CD4-positive, alpha-beta memory T cell (primary cell): Measurements from ENCODE around the gene UBXN1. TPM values are rescaled to one million over a fixed set of nuclear protein-coding genes. Genes with fewer than 3 reads are reported as not detected.
A peak's percentile ranks its signal among the peaks of the same experiment; 100 is the strongest.

Source experiments
- CTCF ChIA-PET: fragments of 350-600 bp; sonication (Branson Sonifier 250); formaldehyde crosslinking; loops from one replicate; lab custom pipeline; 2021; ENCODE audit warnings: inconsistent platforms; ENCODE audit not compliant: partially characterized antibody; lab: Charles Lee
- POLR2A ChIA-PET: fragments of 350-600 bp; sonication (Branson Sonifier 250); formaldehyde crosslinking; loops from one replicate; lab custom pipeline; 2021; ENCODE audit not compliant: partially characterized antibody; lab: Charles Lee
- DNase-seq, 5 donors: peaks; one replicate each; pipeline versions ENCODE4 v3.0.0 to v3.0.0-alpha.2; 2020 to 2022; ENCODE audit warnings: mixed read lengths in 1 of 5
- H3K27ac ChIP-seq: one replicate; pipeline ENCODE4 v1.7.0; 2013; ENCODE audit warnings: low read depth, low read length
- H3K27me3 ChIP-seq: 2 replicates; pipeline ENCODE4 v1.7.0; 2013; ENCODE audit warnings: mild to moderate bottlenecking, low read length, moderate library complexity; ENCODE audit not compliant: insufficient read depth
- H3K36me3 ChIP-seq: 2 replicates; pipeline ENCODE4 v1.7.0; 2013; ENCODE audit warnings: mild to moderate bottlenecking, low read length, moderate library complexity; ENCODE audit not compliant: insufficient read depth
- H3K4me1 ChIP-seq: 2 replicates; pipeline ENCODE4 v1.7.0; 2013; ENCODE audit warnings: mild to moderate bottlenecking, low read length, moderate library complexity; ENCODE audit not compliant: insufficient read depth
- H3K4me3 ChIP-seq, 2 donors: one replicate each; pipeline ENCODE4 v1.7.0; 2013; ENCODE audit warnings: low read length in 2 of 2, mild to moderate bottlenecking in 1 of 2
- H3K9me3 ChIP-seq, 2 donors: one replicate each; pipeline ENCODE4 v1.7.0; 2013; ENCODE audit warnings: low read length in 2 of 2, control low read depth in 1 of 2; ENCODE audit not compliant: control insufficient read depth in 1 of 2
- H3K27ac Mint-ChIP-seq, 7 donors: one replicate each; pipeline ENCODE4 v1.8.0; 2020 to 2021; ENCODE audit warnings: mixed read lengths in 7 of 7, mild to moderate bottlenecking in 6 of 7, inconsistent platforms in 3 of 7, moderate library complexity in 3 of 7
- H3K27me3 Mint-ChIP-seq, 2 donors: one replicate each; pipeline ENCODE4 v1.8.0; 2020 to 2021; ENCODE audit warnings: mixed read lengths in 2 of 2
- H3K36me3 Mint-ChIP-seq, 2 donors: one replicate each; pipeline ENCODE4 v1.8.0; 2020 to 2021; ENCODE audit warnings: mixed read lengths in 2 of 2, inconsistent platforms in 1 of 2, mild to moderate bottlenecking in 1 of 2
- H3K4me1 Mint-ChIP-seq, 4 donors: one replicate each; pipeline ENCODE4 v1.8.0; 2020 to 2021; ENCODE audit warnings: mixed read lengths in 4 of 4, mild to moderate bottlenecking in 1 of 4
- H3K4me3 Mint-ChIP-seq, 8 donors: one replicate each; pipeline ENCODE4 v1.8.0; 2020 to 2021; ENCODE audit warnings: mixed read lengths in 8 of 8, mild to moderate bottlenecking in 7 of 8, moderate library complexity in 6 of 8, inconsistent platforms in 3 of 8
- H3K9me3 Mint-ChIP-seq, 8 donors: one replicate each; pipeline ENCODE4 v1.8.0; 2020 to 2021; ENCODE audit warnings: mixed read lengths in 8 of 8, mild to moderate bottlenecking in 5 of 8, inconsistent platforms in 3 of 8, moderate library complexity in 1 of 8
- intact Hi-C: fragments of 100-400 bp; cut with micrococcal nuclease; formaldehyde crosslinking; loops from one replicate; pipeline ENCODE4 v1.15.1; 2023
- polyA plus RNA-seq, 2 donors: library from polyadenylated mRNA; unstranded; fragments of 300-500 nt; fragmentation: Illumina TruSeq; gene quantifications; one replicate each; pipeline ENCODE4 v1.2.3, GENCODE V29; 2021
- total RNA-seq, 2 experiments: library from RNA; stranded (reverse); gene quantifications; one replicate each; pipeline ENCODE4 v1.2.3, GENCODE V29; 2021

UBXN1 gene
- total and polyA plus RNA-seq, 4 experiments from 2014 or later, result 150 to 185 (median 179) TPM

DNA sequence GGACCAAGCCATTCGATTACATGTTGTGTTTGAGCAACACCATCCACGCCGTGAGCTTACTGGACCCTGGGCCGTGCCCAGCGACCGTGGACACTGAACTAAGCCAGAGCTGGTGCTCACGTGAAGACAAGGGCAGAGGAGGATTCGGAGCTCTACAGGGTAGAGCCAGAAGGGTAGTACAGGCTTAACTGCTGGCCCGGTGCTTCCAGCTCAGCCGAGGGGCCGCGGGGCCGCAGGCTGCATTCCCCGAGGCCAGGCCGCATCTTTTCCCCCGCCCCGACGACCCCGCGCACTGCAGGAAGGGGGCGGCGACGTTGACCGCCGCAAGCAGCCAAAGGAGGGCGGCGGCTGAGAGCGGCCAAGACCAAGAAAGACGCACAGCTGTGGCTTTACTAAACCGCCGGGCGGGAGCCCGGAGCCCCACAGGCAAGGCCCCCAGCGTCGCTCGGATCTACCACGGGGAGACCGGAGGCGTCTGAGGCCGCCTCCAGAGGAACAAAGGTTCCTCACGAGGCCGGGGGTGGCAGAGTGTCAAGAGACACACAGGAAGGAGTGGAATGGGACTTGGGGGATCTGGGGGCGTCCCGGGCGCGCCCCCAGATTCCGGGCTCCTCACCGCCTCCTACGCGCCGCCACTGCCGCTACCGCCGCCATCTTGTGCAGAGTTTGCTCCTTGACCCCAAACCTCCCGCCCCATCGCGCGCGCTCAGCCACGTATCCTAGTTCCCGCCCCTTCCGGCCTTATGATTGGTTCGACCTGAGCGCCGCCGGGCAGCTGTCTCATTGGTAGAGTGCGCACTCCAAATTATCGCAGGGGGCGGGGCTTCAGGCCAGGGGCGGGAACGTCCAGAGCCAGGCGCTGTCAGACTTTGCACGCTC, 32.7 kb downstream of the UBXN1 start, which contains the start of gene GANAB:
TSS of gene GANAB (minus strand) at position 668 of the 879 bp plus-strand sequence. CDS start at position 654, 14 bp downstream.
- Mint-ChIP-seq H3K27me3 (no peaks in the 10 kb centered on the region), H3K36me3 (peaks cover 0 to 34% of the 10 kb centered on the region in 2 donors), H3K4me3 (peak within 1 kb of the TSS; percentile 93 to 99 (median 95)), H3K27ac (peak within 1 kb of the TSS; percentile 84 to 99 (median 97)), H3K4me1 (peaks cover 14 to 48% (median 26%) of the 10 kb centered on the region in 4 donors), H3K9me3 (no peaks in the 10 kb centered on the region)
- Histone ChIP-seq H3K4me1 (peaks cover 37% of the 10 kb centered on the region), H3K27ac (peak within 1 kb of the TSS; percentile 92), H3K4me3 (peak within 1 kb of the TSS; percentile 55 to 76), H3K9me3 (no peaks in the 10 kb centered on the region), H3K27me3 (no peaks in the 10 kb centered on the region), H3K36me3 (peaks cover 22% of the 10 kb centered on the region)
- intact Hi-C loops, result loop anchor here (1.0 to 2.0 kb wide), 5 partner anchors 19 to 63 kb away; partner anchors contain the start of genes C11orf98, CSKMT, EML3 and TUT1
- ChIA-PET POLR2A (interaction anchor here (0.6 to 11.8 kb wide), 36 partner anchors 8 to 235 kb away, joined by 3 to 162 read pairs (median 8); partner anchors contain the start of genes B3GAT3, BSCL2, C11orf98 and CSKMT), CTCF (interaction anchor here (0.9 to 1.7 kb wide), 5 partner anchors 8 to 251 kb away, joined by 3 to 7 read pairs (median 3); partner anchors contain the start of genes C11orf98 and TUT1)
- DNase-seq, result peak; percentile 95 to 99 (median 97)

DNA sequence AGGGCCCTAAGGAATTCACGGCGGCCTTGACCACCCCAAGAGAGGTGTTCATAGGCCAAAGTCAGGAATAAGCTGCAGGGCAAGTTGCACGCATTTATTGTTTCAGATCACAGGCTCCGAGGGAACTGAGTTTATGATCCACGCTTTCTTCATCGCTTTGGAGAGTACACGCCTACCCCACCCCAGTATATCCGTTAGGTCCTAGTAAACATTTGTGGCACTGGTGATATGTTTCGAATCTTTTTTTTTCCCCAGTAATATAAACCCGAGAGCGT, 33.3 kb downstream of the UBXN1 start:
- H3K27me3 Mint-ChIP-seq, result no peaks in the 10 kb centered on the region
- H3K4me3 ChIP-seq, result peak overlapping the region; percentile 55 to 76
- H3K9me3 ChIP-seq, result no peaks in the 10 kb centered on the region
- H3K27me3 ChIP-seq, result no peaks in the 10 kb centered on the region
- H3K4me1 Mint-ChIP-seq, result peaks cover 16 to 50% (median 29%) of the 10 kb centered on the region in 4 donors
- POLR2A ChIA-PET, result interaction anchor here (1.0 to 11.8 kb wide), 27 partner anchors 9 to 236 kb away, joined by 3 to 162 read pairs (median 10); partner anchors contain the start of genes B3GAT3, BSCL2, C11orf98 and CSKMT
- H3K9me3 Mint-ChIP-seq, result no peaks in the 10 kb centered on the region
- intact Hi-C loops, result no loop called here
- H3K36me3 ChIP-seq, result peaks cover 22% of the 10 kb centered on the region
- peaks cover 38% of the 10 kb centered on the region for H3K4me1 ChIP-seq
- H3K4me3 Mint-ChIP-seq, result peak overlapping the region; percentile 93 to 99 (median 95)
- H3K27ac Mint-ChIP-seq, result peak overlapping the region; percentile 84 to 99 (median 97)
- H3K27ac ChIP-seq, result peak overlapping the region; percentile 92
- CTCF ChIA-PET, result interaction anchor here (0.9 to 1.7 kb wide), 4 partner anchors 8 to 251 kb away, joined by 3 to 7 read pairs (median 3); partner anchors contain the start of genes C11orf98 and TUT1
- peaks cover 4 to 36% of the 10 kb centered on the region in 2 donors for H3K36me3 Mint-ChIP-seq
- no peak for DNase-seq

DNA sequence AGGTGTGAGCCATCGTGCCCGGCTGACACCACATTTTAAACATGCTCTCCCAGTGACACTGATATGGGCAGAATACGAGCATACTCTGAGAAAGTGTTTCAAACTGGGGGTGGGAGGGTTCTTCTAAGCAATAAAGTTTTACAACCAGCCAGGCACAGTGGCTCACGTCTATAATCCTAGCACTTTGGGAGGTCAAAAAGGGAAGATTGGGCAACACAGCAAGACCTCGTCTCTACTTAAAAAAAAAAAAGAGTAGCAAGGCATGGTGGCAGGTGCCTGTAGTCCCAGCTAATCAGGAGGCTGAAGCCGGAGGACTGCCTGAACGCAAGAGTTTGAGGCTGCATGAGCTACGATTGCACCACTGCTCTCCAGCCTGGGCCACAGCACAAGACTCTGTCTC, 34.7 kb downstream of the UBXN1 start:
- no peaks in the 10 kb centered on the region for H3K9me3 Mint-ChIP-seq
- H3K4me3 Mint-ChIP-seq, result peak overlapping the region in 5 of 8 donors; percentile 21 to 64 (median 28)
- no peaks in the 10 kb centered on the region for H3K27me3 ChIP-seq
- ChIA-PET POLR2A (interaction anchor here (0.7 to 11.8 kb wide), 8 partner anchors 9 to 87 kb away, joined by 3 to 162 read pairs (median 8); partner anchors contain the start of genes C11orf98, CSKMT, HNRNPUL2 and INTS5), CTCF (interaction anchor here (1.9 kb wide), 1 partner anchor 52 kb away, joined by 5 read pairs; no protein-coding TSS in a partner anchor)
- no peaks in the 10 kb centered on the region for H3K9me3 ChIP-seq
- no peak overlapping the region for H3K27ac ChIP-seq
- intact Hi-C loops, result no loop called here
- DNase-seq, result no peak
- peaks cover 49% of the 10 kb centered on the region for H3K4me1 ChIP-seq
- H3K27ac Mint-ChIP-seq, result peak overlapping the region in 6 of 7 donors; percentile 22 to 84 (median 54)
- no peaks in the 10 kb centered on the region for H3K27me3 Mint-ChIP-seq
- H3K36me3 Mint-ChIP-seq, result peaks cover 8 to 33% of the 10 kb centered on the region in 2 donors
- H3K36me3 ChIP-seq, result peaks cover 16% of the 10 kb centered on the region
- H3K4me3 ChIP-seq, result no peak overlapping the region
- H3K4me1 Mint-ChIP-seq, result peaks cover 20 to 48% (median 34%) of the 10 kb centered on the region in 4 donors

DNA sequence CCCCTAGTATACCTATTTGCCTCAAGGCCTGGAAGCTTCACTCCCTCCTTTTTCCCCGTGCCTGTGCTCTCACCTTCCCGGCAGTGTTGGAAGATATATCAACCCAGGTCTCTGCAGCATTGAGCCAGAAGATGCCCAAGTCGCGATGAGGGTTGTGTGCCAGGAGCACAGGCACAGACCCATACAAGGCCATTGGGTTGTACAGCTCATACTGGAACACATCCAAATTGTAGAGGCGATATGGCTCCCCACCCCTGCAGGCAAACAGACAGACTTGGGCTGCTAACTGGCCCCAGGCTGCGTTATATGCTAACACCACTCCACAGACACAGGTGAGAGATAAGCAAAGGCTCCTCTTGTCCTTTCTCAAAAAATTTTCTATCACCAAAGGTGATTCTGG, 46.4 kb downstream of the UBXN1 start:
- Mint-ChIP-seq H3K4me1 (peaks cover 6 to 16% (median 9%) of the 10 kb centered on the region in 4 donors), H3K27me3 (no peaks in the 10 kb centered on the region), H3K36me3 (peaks cover 70 to 74% of the 10 kb centered on the region in 2 donors), H3K27ac (peak overlapping the region in 5 of 7 donors; percentile 35 to 80 (median 62)), H3K4me3 (no peak overlapping the region), H3K9me3 (no peaks in the 10 kb centered on the region)
- intact Hi-C loops, result no loop called here
- H3K9me3 ChIP-seq, result no peaks in the 10 kb centered on the region
- peaks cover 5% of the 10 kb centered on the region for H3K4me1 ChIP-seq
- no peak overlapping the region for H3K27ac ChIP-seq
- POLR2A ChIA-PET, result interaction anchor here (1.1 to 2.1 kb wide), 4 partner anchors 9 to 40 kb away, joined by 3 to 8 read pairs (median 6); partner anchors contain the start of genes B3GAT3 and GANAB
- CTCF ChIA-PET, result no interaction called here
- no peaks in the 10 kb centered on the region for H3K27me3 ChIP-seq
- H3K36me3 ChIP-seq, result peaks cover 75% of the 10 kb centered on the region
- DNase-seq, result no peak
- no peak overlapping the region for H3K4me3 ChIP-seq

DNA sequence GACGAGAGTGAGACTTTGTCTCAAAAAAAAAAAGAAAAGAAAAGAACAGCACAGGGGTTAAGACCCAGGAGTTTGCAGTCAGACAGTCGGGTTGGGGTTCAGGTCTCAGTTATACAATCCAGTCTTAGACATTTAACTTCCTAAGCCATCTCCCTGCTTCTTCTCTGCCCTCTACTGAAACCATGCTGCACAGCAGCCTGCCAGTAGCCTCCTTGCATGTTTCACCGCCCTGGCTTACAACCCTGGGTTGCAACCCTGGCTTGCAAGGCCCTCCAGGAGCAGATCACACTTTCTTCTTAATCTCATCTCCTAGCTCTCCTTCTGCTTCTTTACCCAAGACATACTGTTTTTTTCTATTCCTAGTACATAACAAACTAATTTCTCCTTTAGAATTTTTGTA, 51.2 kb downstream of the UBXN1 start:
- intact Hi-C loops, result no loop called here
- no peak overlapping the region for H3K4me3 ChIP-seq
- Mint-ChIP-seq H3K4me1 (peaks cover 0 to 4% (median 2%) of the 10 kb centered on the region in 4 donors), H3K27ac (peak overlapping the region in 6 of 7 donors; percentile 3 to 83 (median 52)), H3K9me3 (no peaks in the 10 kb centered on the region), H3K27me3 (no peaks in the 10 kb centered on the region), H3K36me3 (peaks cover 53 to 72% of the 10 kb centered on the region in 2 donors), H3K4me3 (no peak overlapping the region)
- no peaks in the 10 kb centered on the region for H3K9me3 ChIP-seq
- DNase-seq, result no peak
- ChIA-PET CTCF (interaction anchor here (0.9 kb wide), 1 partner anchor 36 kb away, joined by 4 read pairs; the partner anchor contains the start of gene TUT1), POLR2A (interaction anchor here (1.2 to 2.7 kb wide), 2 partner anchors 19 to 25 kb away, joined by 3 to 12 read pairs; partner anchors contain the start of genes GANAB and INTS5)
- H3K27me3 ChIP-seq, result no peaks in the 10 kb centered on the region
- peaks cover 71% of the 10 kb centered on the region for H3K36me3 ChIP-seq
- no peak overlapping the region for H3K27ac ChIP-seq
- H3K4me1 ChIP-seq, result no peaks in the 10 kb centered on the region
